Brain microvascular endothelial cell (primary cell): ENCODE measurements around the gene FCRL6.

Source experiments
- DNase-seq: peaks from one replicate; pipeline ENCODE4 v3.0.0-alpha.2; 2020
- H3K27ac ChIP-seq: fragments of 250-450 bp; sonication (Bioruptor Pico); 2 replicates; pipeline ENCODE4 v1.5.1; 2020; ENCODE audit warnings: mild to moderate bottlenecking, moderate library complexity
- H3K27me3 ChIP-seq: fragments of 250-450 bp; sonication (Bioruptor Pico); replicated peaks from 2 replicates; pipeline ENCODE4 v1.5.1; 2020; ENCODE audit warnings: mild to moderate bottlenecking
- H3K36me3 ChIP-seq: fragments of 250-450 bp; sonication (Bioruptor Pico); replicated peaks from 2 replicates; pipeline ENCODE4 v1.5.1; 2020; ENCODE audit warnings: mild to moderate bottlenecking
- H3K4me3 ChIP-seq: 2 replicates; pipeline ENCODE4 v1.5.1; 2011; ENCODE audit warnings: low read depth, mild to moderate bottlenecking, control low read depth, low read length, moderate library complexity
- CTCF ChIP-seq: IDR thresholded peaks from 2 replicates; pipeline ENCODE4 v1.5.1; 2011; ENCODE audit warnings: low read depth, mild to moderate bottlenecking, moderate library complexity, low read length, control low read depth, inconsistent platforms; ENCODE audit errors: missing control alignments
- in situ Hi-C: cut with HindIII; loops from 2 replicates; pipeline ENCODE4 v1.10.0; 2017; ENCODE audit warnings: low sequenced_read_pairs, low pct_ligation_motif_present

FCRL6 gene

GRCh38 chr1:159780583-159781582 lies 21.3 kb upstream of the FCRL6 start, which contains the start of gene DUSP23:
Gene DUSP23 (plus strand): TSS chr1:159780962. CDS start chr1:159781101, 139 bp downstream.
- in situ Hi-C loops = no loop called here
- no peaks in the 10 kb centered on the region for H3K27me3 ChIP-seq
- peak; percentile 98 for DNase-seq
- H3K4me3 ChIP-seq = peak within 1 kb of the TSS; percentile 75
- TF ChIP-seq CTCF = peak; percentile 95
- no peak within 1 kb of the TSS for H3K27ac ChIP-seq
- H3K36me3 ChIP-seq = no peaks in the 10 kb centered on the region

DNA sequence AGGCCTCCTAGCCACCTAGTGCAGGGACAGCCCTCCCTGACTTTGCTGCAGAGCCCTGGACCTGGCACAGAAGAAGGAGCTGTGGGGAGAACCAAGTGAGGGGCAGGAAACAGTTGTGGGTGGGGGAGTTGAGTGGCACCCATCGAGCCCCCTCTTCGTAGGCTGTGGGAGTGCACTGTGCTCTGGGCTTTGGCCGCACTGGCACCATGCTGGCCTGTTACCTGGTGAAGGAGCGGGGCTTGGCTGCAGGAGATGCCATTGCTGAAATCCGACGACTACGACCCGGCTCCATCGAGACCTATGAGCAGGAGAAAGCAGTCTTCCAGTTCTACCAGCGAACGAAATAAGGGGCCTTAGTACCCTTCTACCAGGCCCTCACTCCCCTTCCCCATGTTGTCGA lies 20.2 kb upstream of the FCRL6 start:
- peak overlapping the region; percentile 5 for H3K4me3 ChIP-seq
- DNase-seq = no peak
- in situ Hi-C loops = no loop called here
- no peaks in the 10 kb centered on the region for H3K27me3 ChIP-seq
- TF ChIP-seq CTCF = no peak
- no peak overlapping the region for H3K27ac ChIP-seq
- no peaks in the 10 kb centered on the region for H3K36me3 ChIP-seq

DNA sequence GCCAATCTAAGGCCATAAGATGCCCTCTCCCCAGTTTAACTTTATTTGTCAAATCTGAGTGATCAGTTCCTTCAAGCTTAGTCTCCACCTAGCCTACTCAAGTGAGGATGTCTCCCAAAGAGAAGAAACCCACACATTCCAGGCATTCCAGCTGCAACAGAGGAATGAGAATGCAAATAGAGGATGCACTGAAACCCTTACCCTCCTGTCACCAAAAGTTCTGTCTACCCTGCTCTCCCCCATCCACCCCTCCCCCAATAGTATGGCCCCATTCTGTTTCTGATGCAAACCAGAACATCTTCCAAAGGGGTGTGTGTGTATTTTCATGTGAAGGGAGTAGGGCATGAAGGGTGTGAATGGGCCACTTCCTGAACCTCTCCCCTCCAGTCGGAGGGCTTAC lies 18.4 kb upstream of the FCRL6 start:
- H3K4me3 ChIP-seq = no peak overlapping the region
- TF ChIP-seq CTCF = no peak
- H3K27me3 ChIP-seq = no peaks in the 10 kb centered on the region
- in situ Hi-C loops = no loop called here
- DNase-seq = no peak
- no peaks in the 10 kb centered on the region for H3K36me3 ChIP-seq
- no peak overlapping the region for H3K27ac ChIP-seq

- no peak overlapping the region for H3K4me3 ChIP-seq
- DNase-seq = no peak
- in situ Hi-C loops = no loop called here
These were observed 15.7 kb upstream of the FCRL6 start for GRCh38 chr1:159786465-159786864.

DNA sequence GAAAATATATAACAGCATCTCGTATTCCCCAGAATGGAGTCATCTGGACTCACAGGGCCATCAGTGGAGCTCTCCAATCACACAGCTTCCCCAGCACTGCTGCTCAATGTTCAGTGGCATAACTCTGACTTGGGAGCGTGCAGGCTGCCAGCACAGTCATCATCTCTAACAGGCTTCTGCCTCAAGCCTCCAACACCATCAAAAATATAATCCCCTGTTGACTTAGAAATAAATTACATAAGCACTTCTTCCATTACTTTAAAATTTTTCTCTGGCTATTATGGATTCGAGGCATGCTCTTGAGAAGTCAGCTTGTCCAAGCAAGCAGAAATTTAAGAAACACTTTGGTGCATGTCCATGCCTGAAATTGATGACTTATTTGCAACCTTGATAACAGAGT lies 15.2 kb upstream of the FCRL6 start:
- Histone ChIP-seq H3K27ac (no peak overlapping the region), H3K27me3 (no peaks in the 10 kb centered on the region), H3K36me3 (no peaks in the 10 kb centered on the region), H3K4me3 (no peak overlapping the region)
- TF ChIP-seq CTCF = no peak
- in situ Hi-C loops = no loop called here
- no peak for DNase-seq

More at GRCh38 chr1:159786465-159786864, 15.7 kb upstream of the FCRL6 start:
- H3K27me3 ChIP-seq = no peaks in the 10 kb centered on the region
- no peak for TF ChIP-seq CTCF
- no peak overlapping the region for H3K27ac ChIP-seq
- no peaks in the 10 kb centered on the region for H3K36me3 ChIP-seq
